SK-N-SH (cell line): ENCODE data around the gene TPH1. TPM values are rescaled to one million over a fixed set of nuclear protein-coding genes. Genes with fewer than 3 reads are reported as not detected.

Source experiments
- CTCF ChIA-PET: fragments of 300-600, 350-600 bp; formaldehyde crosslinking; extraction: SDS; loops from one replicate; lab custom pipeline; 2021; lab: Yijun Ruan, JAX
- POLR2A ChIA-PET: fragments of 350-600 bp; sonication (Branson Sonifier 250); formaldehyde crosslinking; extraction: SDS; loops from one replicate; lab custom pipeline; 2020; ENCODE audit warnings: antibody characterized with exemption, inconsistent platforms; lab: Yijun Ruan, JAX
- DNase-seq: peaks from one replicate; pipeline ENCODE4 v3.0.0; 2012
- H2AFZ ChIP-seq: fragments of 200-600 bp; sonication (generic); 2 replicates; pipeline ENCODE4 v1.8.1; 2016; ENCODE audit warnings: antibody characterized with exemption, mild to moderate bottlenecking, low read depth
- H3F3A ChIP-seq: fragments of 200-600 bp; sonication (generic); replicated peaks from 2 replicates; pipeline ENCODE3; 2016; ENCODE audit warnings: antibody characterized with exemption, mild to moderate bottlenecking; ENCODE audit not compliant: insufficient read depth
- H3K27ac ChIP-seq, 2 experiments: fragments of 200-500 bp in 1 of 2; fragments of 200-600 bp in 1 of 2; sonication (Bioruptor generic) in 1 of 2; sonication (generic), shearing (Covaris generic) in 1 of 2; 2 replicates each; pipeline versions ENCODE4 v1.5.1 to v1.6.1; 2014 to 2016; ENCODE audit warnings: low read depth in 2 of 2, inconsistent platforms in 1 of 2, low read length in 1 of 2, mild to moderate bottlenecking in 1 of 2, mixed read lengths in 1 of 2
- H3K27me3 ChIP-seq: fragments of 200-600 bp; sonication (generic), shearing (Covaris generic); 2 replicates; pipeline ENCODE4 v1.6.1; 2016; ENCODE audit warnings: mixed run types; ENCODE audit not compliant: insufficient read depth
- H3K36me3 ChIP-seq, 2 experiments: fragments of 200-500 bp in 1 of 2; fragments of 200-600 bp in 1 of 2; sonication (Bioruptor generic) in 1 of 2; sonication (generic) in 1 of 2; replicated peaks in 1 of 2; 2 replicates each; pipeline versions ENCODE3 to v1.5.1; 2014 to 2016; ENCODE audit warnings: low read length in 1 of 2, mild to moderate bottlenecking in 1 of 2; ENCODE audit not compliant: insufficient read depth in 2 of 2, control insufficient read depth in 1 of 2
- H3K4me1 ChIP-seq, 2 experiments: fragments of 200-500 bp in 1 of 2; fragments of 200-600 bp in 1 of 2; sonication (Bioruptor generic) in 1 of 2; sonication (generic), shearing (Covaris generic) in 1 of 2; 2 replicates each; pipeline versions ENCODE4 v1.5.1 to v1.6.1; 2014 to 2016; ENCODE audit warnings: low read depth in 1 of 2, low read length in 1 of 2, mixed run types in 1 of 2; ENCODE audit not compliant: insufficient read depth in 2 of 2, control insufficient read depth in 1 of 2
- H3K4me2 ChIP-seq: fragments of 200-600 bp; sonication (generic), shearing (Covaris generic); 2 replicates; pipeline ENCODE4 v1.6.1; 2017; ENCODE audit warnings: mixed run types
- H3K4me3 ChIP-seq, 2 experiments: fragments of 200-500 bp in 1 of 2; fragments of 200-600 bp in 1 of 2; sonication (Bioruptor generic) in 1 of 2; sonication (generic), shearing (Covaris generic) in 1 of 2; 2 replicates each; pipeline versions ENCODE4 v1.5.1 to v1.8.1; 2014 to 2016; ENCODE audit warnings: low read depth in 2 of 2, inconsistent platforms in 1 of 2, low read length in 1 of 2, mild to moderate bottlenecking in 1 of 2, mixed read lengths in 1 of 2, moderate library complexity in 1 of 2
- H3K79me2 ChIP-seq: fragments of 200-600 bp; sonication (generic); 2 replicates; pipeline ENCODE4 v1.8.1; 2017; ENCODE audit warnings: mild to moderate bottlenecking; ENCODE audit not compliant: insufficient read depth
- H3K9ac ChIP-seq: fragments of 200-600 bp; sonication (generic); 2 replicates; pipeline ENCODE4 v1.6.1; 2017; ENCODE audit warnings: mixed run types
- H3K9me2 ChIP-seq: fragments of 200-600 bp; sonication (generic); 2 replicates; pipeline ENCODE4 v1.6.1; 2017; ENCODE audit warnings: mixed run types
- H3K9me3 ChIP-seq: fragments of 200-600 bp; sonication (generic); 2 replicates; pipeline ENCODE4 v1.6.1; 2017; ENCODE audit warnings: mixed run types, mild to moderate bottlenecking, moderate library complexity
- H4K20me1 ChIP-seq: fragments of 200-600 bp; sonication (generic); 2 replicates; pipeline ENCODE4 v1.6.1; 2017; ENCODE audit warnings: mild to moderate bottlenecking, mixed run types; ENCODE audit not compliant: insufficient read depth
- CHD2 ChIP-seq: fragments of 150-350 bp; IDR thresholded peaks from 2 replicates; pipeline ENCODE4 v1.6.1; 2018; ENCODE audit warnings: low read length; ENCODE audit not compliant: partially characterized antibody
- EP300 ChIP-seq, 2 experiments: IDR thresholded peaks; 2 replicates each; pipeline versions ENCODE4 v1.4.0 to v1.6.1; 2012; ENCODE audit warnings: borderline replicate concordance in 1 of 2, low read depth in 1 of 2, low read length in 1 of 2
- EZH2phosphoT487 ChIP-seq: fragments of 200-600 bp; sonication (generic); IDR thresholded peaks from 2 replicates; pipeline ENCODE4 v1.6.1; 2017; ENCODE audit warnings: low read depth, mixed run types, mild to moderate bottlenecking, antibody characterized with exemption, moderate library complexity, borderline replicate concordance
- FOSL2 ChIP-seq: IDR thresholded peaks from 2 replicates; pipeline ENCODE4 v1.4.0; 2012; ENCODE audit warnings: low read depth, mild to moderate bottlenecking, moderate library complexity, borderline replicate concordance
- FOXJ3 ChIP-seq: sonication (generic); formaldehyde crosslinking; IDR thresholded peaks from 2 replicates; pipeline ENCODE4 v1.5.1; 2020; ENCODE audit warnings: mild to moderate bottlenecking, missing genetic modification reagents
- FOXM1 ChIP-seq: IDR thresholded peaks from 2 replicates; pipeline ENCODE4 v1.4.0; 2012; ENCODE audit warnings: low read depth, mild to moderate bottlenecking
- GABPA ChIP-seq: IDR thresholded peaks from 2 replicates; pipeline ENCODE4 v1.4.0; 2012; ENCODE audit warnings: low read depth, mild to moderate bottlenecking
- GATA2 ChIP-seq: sonication (generic); formaldehyde crosslinking; IDR thresholded peaks from 2 replicates; pipeline ENCODE4 v1.5.0; 2020; ENCODE audit warnings: mild to moderate bottlenecking, missing genetic modification reagents
- JUND ChIP-seq: IDR thresholded peaks from 2 replicates; pipeline ENCODE4 v1.4.0; 2012
- MEF2A ChIP-seq: IDR thresholded peaks from 2 replicates; pipeline ENCODE4 v1.4.0; 2012; ENCODE audit warnings: low read depth, borderline replicate concordance
- MXI1 ChIP-seq: IDR thresholded peaks from 2 replicates; pipeline ENCODE4 v1.6.1; 2012; ENCODE audit warnings: mild to moderate bottlenecking, low read depth, low read length, improper control_type of control experiment
- NFIC ChIP-seq: IDR thresholded peaks from 2 replicates; pipeline ENCODE4 v1.4.0; 2012; ENCODE audit warnings: borderline replicate concordance
- NRF1 ChIP-seq: IDR thresholded peaks from 2 replicates; pipeline ENCODE4 v1.6.1; 2012; ENCODE audit warnings: low read depth, mild to moderate bottlenecking, low read length
- RAD21 ChIP-seq: IDR thresholded peaks from 2 replicates; pipeline ENCODE4 v1.6.1; 2012; ENCODE audit warnings: mild to moderate bottlenecking, low read length
- RCOR1 ChIP-seq: fragments of 150-350 bp; IDR thresholded peaks from 2 replicates; pipeline ENCODE4 v1.6.1; 2017; ENCODE audit warnings: antibody characterized with exemption, low read length
- RFX5 ChIP-seq: IDR thresholded peaks from 2 replicates; pipeline ENCODE4 v1.6.1; 2012; ENCODE audit warnings: mild to moderate bottlenecking, improper control_type of control experiment, low read length
- SMC3 ChIP-seq: IDR thresholded peaks from 2 replicates; pipeline ENCODE4 v1.6.1; 2012; ENCODE audit warnings: low read depth, low read length, improper control_type of control experiment
- TCF12 ChIP-seq: IDR thresholded peaks from 2 replicates; pipeline ENCODE4 v1.4.0; 2012
- YY1 ChIP-seq: IDR thresholded peaks from 2 replicates; pipeline ENCODE4 v1.4.0; 2012; ENCODE audit warnings: low read depth, mild to moderate bottlenecking
- WGBS: methylation state at CpG from one replicate; pipeline ENCODE4 v1.1.6; 2017; ENCODE audit warnings: low lambda C conversion rate; 5-methylcytosine and 5-hydroxymethylcytosine counted together
- polyA plus RNA-seq, 3 experiments: library from polyadenylated mRNA; depleted of rRNA; stranded (reverse); fragments of >200 nt; gene quantifications; 2 replicates each; pipeline ENCODE4 v1.2.3, GENCODE V29; 2012
- TF ChIP-seq, protein P1 (sequence below): IDR thresholded peaks from 2 replicates; pipeline ENCODE4 v1.6.1; 2012; ENCODE audit warnings: mild to moderate bottlenecking, low read depth, low read length, moderate library complexity
- TF ChIP-seq, protein P2 (sequence below): fragments of 150-350 bp; IDR thresholded peaks from 2 replicates; pipeline ENCODE4 v1.6.1; 2016; ENCODE audit warnings: mild to moderate bottlenecking, low read depth, low read length
- TF ChIP-seq, protein P3 (sequence below): fragments of 200-600 bp; sonication (generic); IDR thresholded peaks from 2 replicates; pipeline ENCODE4 v1.6.1; 2017; ENCODE audit warnings: antibody characterized with exemption, mild to moderate bottlenecking, moderate library complexity

The TPH1 gene
- polyA plus RNA-seq, 1 of the 3 experiments (the other 2 are of a cell fraction): 0.03 TPM

DNA sequence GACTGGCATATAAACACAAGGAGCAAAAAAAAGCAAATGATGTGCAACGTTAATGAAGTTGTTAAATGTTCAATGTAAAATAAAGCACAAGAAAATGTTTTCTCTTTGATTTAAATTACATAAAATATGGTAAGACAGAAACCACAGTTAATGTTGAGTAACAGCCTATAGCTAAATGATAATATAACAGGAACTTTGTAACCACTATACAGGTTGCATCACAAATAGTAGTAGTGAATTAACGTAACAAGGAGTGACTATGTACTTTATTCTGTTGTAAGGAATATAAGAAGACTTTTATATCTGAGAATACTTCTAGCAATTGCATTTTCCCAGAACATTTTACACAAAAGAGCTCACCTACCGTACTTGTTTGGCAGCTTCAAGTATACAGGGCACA is 42.9 kb upstream of the TPH1 start:
- H3K27me3 ChIP-seq: no peaks in the 10 kb centered on the region
- H3K9me2 ChIP-seq: no peaks in the 10 kb centered on the region
- no peak overlapping the region for H3K27ac ChIP-seq
- no peaks in the 10 kb centered on the region; the same call in 1 of the 2 replicates for H3K79me2 ChIP-seq
- H3K36me3 ChIP-seq: peaks cover 62 to 82% of the 10 kb centered on the region in 2 experiments
- H4K20me1 ChIP-seq: no peaks in the 10 kb centered on the region
- H3K4me1 ChIP-seq: no peaks in the 10 kb centered on the region
- POLR2A ChIA-PET: no interaction called here
- no peaks in the 10 kb centered on the region for H3K9me3 ChIP-seq
- H3K4me2 ChIP-seq: no peak overlapping the region
- TF ChIP-seq GABPA (no peak), SMC3 (no peak), GATA2 (no peak), MXI1 (no peak), FOXM1 (no peak), TCF12 (no peak), RCOR1 (no peak), RFX5 (no peak), RAD21 (no peak), EZH2phosphoT487 (no peak), FOSL2 (no peak), MEF2A (no peak), EP300 (IDR thresholded peaks at IDR 0.05; ENCODE audit: borderline replicate concordance in 1 of 2, low read depth in 1 of 2, low read length in 1 of 2) (no peak), NRF1 (no peak), JUND (no peak), CHD2 (no peak)
- TF ChIP-seq, all 33 proteins: peak for 0
- Histone ChIP-seq H3K9ac (no peak overlapping the region), H3K4me3 (no peak overlapping the region), H3F3A (no peaks in the 10 kb centered on the region), H2AFZ (no peak overlapping the region)
- no peak for DNase-seq
- CTCF ChIA-PET: interaction anchor here (3.2 to 4.6 kb wide), 2 partner anchors 17 to 27 kb away, joined by 11 to 25 read pairs; partner anchors contain the start of gene SAAL1
- 96% methylated on average over 3 of the region's 3 CpGs for WGBS

GRCh38 chr11:18088366-18088765 is 42.3 kb upstream of the TPH1 start:
- peaks cover 56 to 78% of the 10 kb centered on the region in 2 experiments for H3K36me3 ChIP-seq
- no peak overlapping the region for H2AFZ ChIP-seq
- no peaks in the 10 kb centered on the region; the same call in 1 of the 2 replicates for H3K79me2 ChIP-seq
- H3K9ac ChIP-seq: no peak overlapping the region
- no peak overlapping the region for H3K4me3 ChIP-seq
- no peak for DNase-seq
- H3K9me3 ChIP-seq: no peaks in the 10 kb centered on the region
- no peak overlapping the region for H3K27ac ChIP-seq
- H3K4me1 ChIP-seq: no peaks in the 10 kb centered on the region
- no peaks in the 10 kb centered on the region for H3K27me3 ChIP-seq
- H4K20me1 ChIP-seq: no peaks in the 10 kb centered on the region
- no peaks in the 10 kb centered on the region for H3K9me2 ChIP-seq
- H3K4me2 ChIP-seq: no peak overlapping the region
- no peaks in the 10 kb centered on the region for H3F3A ChIP-seq
- TF ChIP-seq, protein P1, sequence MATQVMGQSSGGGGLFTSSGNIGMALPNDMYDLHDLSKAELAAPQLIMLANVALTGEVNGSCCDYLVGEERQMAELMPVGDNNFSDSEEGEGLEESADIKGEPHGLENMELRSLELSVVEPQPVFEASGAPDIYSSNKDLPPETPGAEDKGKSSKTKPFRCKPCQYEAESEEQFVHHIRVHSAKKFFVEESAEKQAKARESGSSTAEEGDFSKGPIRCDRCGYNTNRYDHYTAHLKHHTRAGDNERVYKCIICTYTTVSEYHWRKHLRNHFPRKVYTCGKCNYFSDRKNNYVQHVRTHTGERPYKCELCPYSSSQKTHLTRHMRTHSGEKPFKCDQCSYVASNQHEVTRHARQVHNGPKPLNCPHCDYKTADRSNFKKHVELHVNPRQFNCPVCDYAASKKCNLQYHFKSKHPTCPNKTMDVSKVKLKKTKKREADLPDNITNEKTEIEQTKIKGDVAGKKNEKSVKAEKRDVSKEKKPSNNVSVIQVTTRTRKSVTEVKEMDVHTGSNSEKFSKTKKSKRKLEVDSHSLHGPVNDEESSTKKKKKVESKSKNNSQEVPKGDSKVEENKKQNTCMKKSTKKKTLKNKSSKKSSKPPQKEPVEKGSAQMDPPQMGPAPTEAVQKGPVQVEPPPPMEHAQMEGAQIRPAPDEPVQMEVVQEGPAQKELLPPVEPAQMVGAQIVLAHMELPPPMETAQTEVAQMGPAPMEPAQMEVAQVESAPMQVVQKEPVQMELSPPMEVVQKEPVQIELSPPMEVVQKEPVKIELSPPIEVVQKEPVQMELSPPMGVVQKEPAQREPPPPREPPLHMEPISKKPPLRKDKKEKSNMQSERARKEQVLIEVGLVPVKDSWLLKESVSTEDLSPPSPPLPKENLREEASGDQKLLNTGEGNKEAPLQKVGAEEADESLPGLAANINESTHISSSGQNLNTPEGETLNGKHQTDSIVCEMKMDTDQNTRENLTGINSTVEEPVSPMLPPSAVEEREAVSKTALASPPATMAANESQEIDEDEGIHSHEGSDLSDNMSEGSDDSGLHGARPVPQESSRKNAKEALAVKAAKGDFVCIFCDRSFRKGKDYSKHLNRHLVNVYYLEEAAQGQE: no peak
- TF ChIP-seq NRF1 (no peak), SMC3 (no peak), YY1 (no peak), NFIC (no peak), MXI1 (no peak), RAD21 (no peak), FOXJ3 (no peak), MEF2A (no peak), EZH2phosphoT487 (no peak), RCOR1 (no peak), CHD2 (no peak), RFX5 (no peak)
- TF ChIP-seq, protein P2, sequence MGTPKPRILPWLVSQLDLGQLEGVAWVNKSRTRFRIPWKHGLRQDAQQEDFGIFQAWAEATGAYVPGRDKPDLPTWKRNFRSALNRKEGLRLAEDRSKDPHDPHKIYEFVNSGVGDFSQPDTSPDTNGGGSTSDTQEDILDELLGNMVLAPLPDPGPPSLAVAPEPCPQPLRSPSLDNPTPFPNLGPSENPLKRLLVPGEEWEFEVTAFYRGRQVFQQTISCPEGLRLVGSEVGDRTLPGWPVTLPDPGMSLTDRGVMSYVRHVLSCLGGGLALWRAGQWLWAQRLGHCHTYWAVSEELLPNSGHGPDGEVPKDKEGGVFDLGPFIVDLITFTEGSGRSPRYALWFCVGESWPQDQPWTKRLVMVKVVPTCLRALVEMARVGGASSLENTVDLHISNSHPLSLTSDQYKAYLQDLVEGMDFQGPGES: no peak
- TF ChIP-seq, protein P3, sequence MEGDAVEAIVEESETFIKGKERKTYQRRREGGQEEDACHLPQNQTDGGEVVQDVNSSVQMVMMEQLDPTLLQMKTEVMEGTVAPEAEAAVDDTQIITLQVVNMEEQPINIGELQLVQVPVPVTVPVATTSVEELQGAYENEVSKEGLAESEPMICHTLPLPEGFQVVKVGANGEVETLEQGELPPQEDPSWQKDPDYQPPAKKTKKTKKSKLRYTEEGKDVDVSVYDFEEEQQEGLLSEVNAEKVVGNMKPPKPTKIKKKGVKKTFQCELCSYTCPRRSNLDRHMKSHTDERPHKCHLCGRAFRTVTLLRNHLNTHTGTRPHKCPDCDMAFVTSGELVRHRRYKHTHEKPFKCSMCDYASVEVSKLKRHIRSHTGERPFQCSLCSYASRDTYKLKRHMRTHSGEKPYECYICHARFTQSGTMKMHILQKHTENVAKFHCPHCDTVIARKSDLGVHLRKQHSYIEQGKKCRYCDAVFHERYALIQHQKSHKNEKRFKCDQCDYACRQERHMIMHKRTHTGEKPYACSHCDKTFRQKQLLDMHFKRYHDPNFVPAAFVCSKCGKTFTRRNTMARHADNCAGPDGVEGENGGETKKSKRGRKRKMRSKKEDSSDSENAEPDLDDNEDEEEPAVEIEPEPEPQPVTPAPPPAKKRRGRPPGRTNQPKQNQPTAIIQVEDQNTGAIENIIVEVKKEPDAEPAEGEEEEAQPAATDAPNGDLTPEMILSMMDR: no peak
- TF ChIP-seq, all 33 proteins: peak for 0
- ChIA-PET POLR2A (no interaction called here), CTCF (interaction anchor here (3.2 to 4.6 kb wide), 2 partner anchors 18 to 27 kb away, joined by 11 to 25 read pairs; partner anchors contain the start of gene SAAL1)
- 99% methylated on average over 2 of the region's 2 CpGs for WGBS
